ENCODE results near the gene OVOL2.
A peak's percentile ranks its signal among the peaks of the same experiment; 100 is the strongest.
"Not testable (repeated sequence)": the region's sequence is repeated elsewhere in the genome, so short reads cannot be mapped to it uniquely, and the experiment has no call there.

The OVOL2 gene

GRCh38 chr20:18057101-18057993 lies at the start of gene OVOL2:
Gene OVOL2, minus strand, starts transcription at chr20:18057916. Its CDS starts 282 bp downstream, at chr20:18057634.
- Histone ChIP-seq H3K9ac (ENCODE audit: low read length) (peak within 1 kb of the TSS; percentile 69), H3K27me3 (ENCODE audit: control insufficient read depth, insufficient read depth, low read length) (peaks cover 27% of the 10 kb centered on the region), H3K36me3 (ENCODE audit: control insufficient read depth, insufficient read depth, low read length) (peaks cover 3% of the 10 kb centered on the region), H3K9me3 (ENCODE audit: control insufficient read depth, low read length) (no peaks in the 10 kb centered on the region), H3K4me1 (ENCODE audit: control insufficient read depth, insufficient read depth, low read length) (peaks cover 29% of the 10 kb centered on the region), H3K4me3 (ENCODE audit: low read length) (peak within 1 kb of the TSS; percentile 69)

GRCh38 chr20:18103497-18103896 lies 45.8 kb upstream of the OVOL2 start:
- Histone ChIP-seq H3K4me1 (ENCODE audit: control insufficient read depth, insufficient read depth, low read length) (peaks cover 34% of the 10 kb centered on the region), H3K9me3 (ENCODE audit: control insufficient read depth, low read length) (no peaks in the 10 kb centered on the region), H3K36me3 (ENCODE audit: control insufficient read depth, insufficient read depth, low read length) (no peaks in the 10 kb centered on the region), H3K4me3 (ENCODE audit: low read length) (no peak overlapping the region), H3K27me3 (ENCODE audit: control insufficient read depth, insufficient read depth, low read length) (no peaks in the 10 kb centered on the region), H3K9ac (ENCODE audit: low read length) (no peak overlapping the region)

GRCh38 chr20:18101125-18101810 lies 43.6 kb upstream of the OVOL2 start:
- Histone ChIP-seq H3K27me3 (ENCODE audit: control insufficient read depth, insufficient read depth, low read length) (no peaks in the 10 kb centered on the region), H3K4me3 (ENCODE audit: low read length) (no peak overlapping the region), H3K9ac (ENCODE audit: low read length) (no peak overlapping the region), H3K9me3 (ENCODE audit: control insufficient read depth, low read length) (no peaks in the 10 kb centered on the region), H3K4me1 (ENCODE audit: control insufficient read depth, insufficient read depth, low read length) (peaks cover 34% of the 10 kb centered on the region), H3K36me3 (ENCODE audit: control insufficient read depth, insufficient read depth, low read length) (no peaks in the 10 kb centered on the region)

GRCh38 chr20:18100569-18100968 lies 42.9 kb upstream of the OVOL2 start:
- not testable (repeated sequence) for H3K9ac ChIP-seq (ENCODE audit: low read length); H3K36me3 ChIP-seq (ENCODE audit: control insufficient read depth, insufficient read depth, low read length); H3K4me3 ChIP-seq (ENCODE audit: low read length); H3K9me3 ChIP-seq (ENCODE audit: control insufficient read depth, low read length); H3K27me3 ChIP-seq (ENCODE audit: control insufficient read depth, insufficient read depth, low read length)
- H3K4me1 ChIP-seq (ENCODE audit: control insufficient read depth, insufficient read depth, low read length): peaks cover 31% of the 10 kb centered on the region

- H3K9ac ChIP-seq (ENCODE audit: low read length): no peak overlapping the region
- H3K4me3 ChIP-seq (ENCODE audit: low read length): no peak overlapping the region
- no peaks in the 10 kb centered on the region for H3K27me3 ChIP-seq (ENCODE audit: control insufficient read depth, insufficient read depth, low read length)
- H3K36me3 ChIP-seq (ENCODE audit: control insufficient read depth, insufficient read depth, low read length): no peaks in the 10 kb centered on the region
- no peaks in the 10 kb centered on the region for H3K9me3 ChIP-seq (ENCODE audit: control insufficient read depth, low read length)
- H3K4me1 ChIP-seq (ENCODE audit: control insufficient read depth, insufficient read depth, low read length): peaks cover 13% of the 10 kb centered on the region
Observed at GRCh38 chr20:18094191-18094590, 36.5 kb upstream of the OVOL2 start.

GRCh38 chr20:18093388-18093787 lies 35.7 kb upstream of the OVOL2 start:
- no peaks in the 10 kb centered on the region for H3K36me3 ChIP-seq (ENCODE audit: control insufficient read depth, insufficient read depth, low read length)
- H3K27me3 ChIP-seq (ENCODE audit: control insufficient read depth, insufficient read depth, low read length): no peaks in the 10 kb centered on the region
- no peak overlapping the region for H3K9ac ChIP-seq (ENCODE audit: low read length)
- peaks cover 13% of the 10 kb centered on the region for H3K4me1 ChIP-seq (ENCODE audit: control insufficient read depth, insufficient read depth, low read length)
- H3K4me3 ChIP-seq (ENCODE audit: low read length): no peak overlapping the region
- H3K9me3 ChIP-seq (ENCODE audit: control insufficient read depth, low read length): no peaks in the 10 kb centered on the region

GRCh38 chr20:18092890-18093289 lies 35.2 kb upstream of the OVOL2 start:
- Histone ChIP-seq H3K4me3 (ENCODE audit: low read length) (no peak overlapping the region), H3K36me3 (ENCODE audit: control insufficient read depth, insufficient read depth, low read length) (no peaks in the 10 kb centered on the region), H3K4me1 (ENCODE audit: control insufficient read depth, insufficient read depth, low read length) (peaks cover 13% of the 10 kb centered on the region), H3K27me3 (ENCODE audit: control insufficient read depth, insufficient read depth, low read length) (no peaks in the 10 kb centered on the region), H3K9ac (ENCODE audit: low read length) (no peak overlapping the region), H3K9me3 (ENCODE audit: control insufficient read depth, low read length) (no peaks in the 10 kb centered on the region)

- Histone ChIP-seq H3K36me3 (ENCODE audit: control insufficient read depth, insufficient read depth, low read length) (no peaks in the 10 kb centered on the region), H3K4me3 (ENCODE audit: low read length) (no peak overlapping the region), H3K9me3 (ENCODE audit: control insufficient read depth, low read length) (no peaks in the 10 kb centered on the region), H3K9ac (ENCODE audit: low read length) (no peak overlapping the region), H3K4me1 (ENCODE audit: control insufficient read depth, insufficient read depth, low read length) (peaks cover 13% of the 10 kb centered on the region), H3K27me3 (ENCODE audit: control insufficient read depth, insufficient read depth, low read length) (no peaks in the 10 kb centered on the region)
Observed at GRCh38 chr20:18091623-18092022, 33.9 kb upstream of the OVOL2 start.

GRCh38 chr20:18090477-18090876 lies 32.8 kb upstream of the OVOL2 start:
- Histone ChIP-seq H3K27me3 (ENCODE audit: control insufficient read depth, insufficient read depth, low read length) (no peaks in the 10 kb centered on the region), H3K36me3 (ENCODE audit: control insufficient read depth, insufficient read depth, low read length) (no peaks in the 10 kb centered on the region), H3K4me3 (ENCODE audit: low read length) (no peak overlapping the region), H3K4me1 (ENCODE audit: control insufficient read depth, insufficient read depth, low read length) (peaks cover 13% of the 10 kb centered on the region), H3K9me3 (ENCODE audit: control insufficient read depth, low read length) (no peaks in the 10 kb centered on the region), H3K9ac (ENCODE audit: low read length) (no peak overlapping the region)

GRCh38 chr20:18090044-18090443 lies 32.3 kb upstream of the OVOL2 start:
- Histone ChIP-seq H3K36me3 (ENCODE audit: control insufficient read depth, insufficient read depth, low read length) (no peaks in the 10 kb centered on the region), H3K9ac (ENCODE audit: low read length) (no peak overlapping the region), H3K27me3 (ENCODE audit: control insufficient read depth, insufficient read depth, low read length) (no peaks in the 10 kb centered on the region), H3K9me3 (ENCODE audit: control insufficient read depth, low read length) (no peaks in the 10 kb centered on the region), H3K4me3 (ENCODE audit: low read length) (no peak overlapping the region), H3K4me1 (ENCODE audit: control insufficient read depth, insufficient read depth, low read length) (peaks cover 13% of the 10 kb centered on the region)

- not testable (repeated sequence) for H3K9ac ChIP-seq (ENCODE audit: low read length); H3K36me3 ChIP-seq (ENCODE audit: control insufficient read depth, insufficient read depth, low read length); H3K9me3 ChIP-seq (ENCODE audit: control insufficient read depth, low read length); H3K27me3 ChIP-seq (ENCODE audit: control insufficient read depth, insufficient read depth, low read length); H3K4me1 ChIP-seq (ENCODE audit: control insufficient read depth, insufficient read depth, low read length); H3K4me3 ChIP-seq (ENCODE audit: low read length)
Observed at GRCh38 chr20:18088841-18089240, 31.1 kb upstream of the OVOL2 start.

- H3K4me3 ChIP-seq (ENCODE audit: low read length); H3K4me1 ChIP-seq (ENCODE audit: control insufficient read depth, insufficient read depth, low read length); H3K9ac ChIP-seq (ENCODE audit: low read length); H3K27me3 ChIP-seq (ENCODE audit: control insufficient read depth, insufficient read depth, low read length); H3K9me3 ChIP-seq (ENCODE audit: control insufficient read depth, low read length); H3K36me3 ChIP-seq (ENCODE audit: control insufficient read depth, insufficient read depth, low read length): not testable (repeated sequence)
Observed at GRCh38 chr20:18088298-18088697, 30.6 kb upstream of the OVOL2 start.
